Measurements from ENCODE around the gene MAP2. TPM values are rescaled to one million over a fixed set of nuclear protein-coding genes. Genes with fewer than 3 reads are reported as not detected.

Gene MAP2
- total and polyA plus RNA-seq, 2 donors (not counting 1 experiment from before 2014, with no cell fraction given) = 51.0 to 60.1 TPM

GRCh38 chr2:209445485-209445884 is 21.6 kb downstream of the MAP2 start:
- H3K27me3 ChIP-seq (ENCODE audit: control insufficient read depth, insufficient read depth, low read length) = no peaks in the 10 kb centered on the region
- DNase-seq (ENCODE audit: low read depth in 2 of 2) = no peak
- no peak overlapping the region for H3K27ac ChIP-seq (ENCODE audit: insufficient read depth, low read length)
- TF ChIP-seq CTCF (conservative IDR thresholded peaks at IDR 0.05 in 1 of 2, IDR thresholded peaks at IDR 0.05 in 1 of 2; ENCODE audit: low read depth in 1 of 2, low read length in 2 of 2) (no peak), EZH2 (IDR thresholded peaks at IDR 0.05; ENCODE audit: low read length, missing control alignments) (no peak)
- no peaks in the 10 kb centered on the region for H3K9me3 ChIP-seq (ENCODE audit: control insufficient read depth, insufficient read depth, low read depth, low read length)
- H4K20me1 ChIP-seq (ENCODE audit: control insufficient read depth, extremely low read depth, insufficient read depth, low read length) = no peaks in the 10 kb centered on the region
- H3K79me2 ChIP-seq (ENCODE audit: control insufficient read depth, insufficient read depth, low read length) = no peaks in the 10 kb centered on the region
- H2AFZ ChIP-seq (ENCODE audit: low read length) = no peak overlapping the region
- H3K36me3 ChIP-seq (ENCODE audit: control insufficient read depth, insufficient read depth, low read length) = no peaks in the 10 kb centered on the region
- H3K4me2 ChIP-seq (ENCODE audit: extremely low read depth, insufficient read depth, low read length) = no peak overlapping the region
- H3K9ac ChIP-seq (ENCODE audit: insufficient read depth, low read length) = no peak overlapping the region
- no peak overlapping the region for H3K4me3 ChIP-seq (replicated peaks in 1 of 4; ENCODE audit: control extremely low read depth in 1 of 4, insufficient read depth in 1 of 4, low read depth in 3 of 4, low read length in 4 of 4)
- no peaks in the 10 kb centered on the region for H3K4me1 ChIP-seq (ENCODE audit: control insufficient read depth, extremely low read depth, insufficient read depth, low read length)

- TF ChIP-seq EZH2 (IDR thresholded peaks at IDR 0.05; ENCODE audit: low read length, missing control alignments) (no peak), CTCF (conservative IDR thresholded peaks at IDR 0.05 in 1 of 2, IDR thresholded peaks at IDR 0.05 in 1 of 2; ENCODE audit: low read depth in 1 of 2, low read length in 2 of 2) (no peak)
- Histone ChIP-seq H3K27ac (ENCODE audit: insufficient read depth, low read length) (no peak overlapping the region), H3K4me1 (ENCODE audit: control insufficient read depth, extremely low read depth, insufficient read depth, low read length) (no peaks in the 10 kb centered on the region), H3K36me3 (ENCODE audit: control insufficient read depth, insufficient read depth, low read length) (no peaks in the 10 kb centered on the region), H3K79me2 (ENCODE audit: control insufficient read depth, insufficient read depth, low read length) (no peaks in the 10 kb centered on the region), H4K20me1 (ENCODE audit: control insufficient read depth, extremely low read depth, insufficient read depth, low read length) (no peaks in the 10 kb centered on the region), H3K27me3 (ENCODE audit: control insufficient read depth, insufficient read depth, low read length) (no peaks in the 10 kb centered on the region), H3K4me2 (ENCODE audit: extremely low read depth, insufficient read depth, low read length) (no peak overlapping the region), H3K4me3 (replicated peaks in 1 of 4; ENCODE audit: control extremely low read depth in 1 of 4, insufficient read depth in 1 of 4, low read depth in 3 of 4, low read length in 4 of 4) (no peak overlapping the region), H2AFZ (ENCODE audit: low read length) (no peak overlapping the region), H3K9ac (ENCODE audit: insufficient read depth, low read length) (no peak overlapping the region), H3K9me3 (ENCODE audit: control insufficient read depth, insufficient read depth, low read depth, low read length) (no peaks in the 10 kb centered on the region)
- DNase-seq (ENCODE audit: low read depth in 2 of 2) = no peak
Observed at GRCh38 chr2:209451209-209451834, 27.5 kb downstream of the MAP2 start.

GRCh38 chr2:209456489-209456888 is 32.6 kb downstream of the MAP2 start:
- Histone ChIP-seq H4K20me1 (ENCODE audit: control insufficient read depth, extremely low read depth, insufficient read depth, low read length) (no peaks in the 10 kb centered on the region), H2AFZ (ENCODE audit: low read length) (no peak overlapping the region), H3K36me3 (ENCODE audit: control insufficient read depth, insufficient read depth, low read length) (no peaks in the 10 kb centered on the region), H3K27me3 (ENCODE audit: control insufficient read depth, insufficient read depth, low read length) (no peaks in the 10 kb centered on the region), H3K79me2 (ENCODE audit: control insufficient read depth, insufficient read depth, low read length) (no peaks in the 10 kb centered on the region), H3K9ac (ENCODE audit: insufficient read depth, low read length) (no peak overlapping the region), H3K4me3 (replicated peaks in 1 of 4; ENCODE audit: control extremely low read depth in 1 of 4, insufficient read depth in 1 of 4, low read depth in 3 of 4, low read length in 4 of 4) (no peak overlapping the region), H3K4me1 (ENCODE audit: control insufficient read depth, extremely low read depth, insufficient read depth, low read length) (no peaks in the 10 kb centered on the region), H3K9me3 (ENCODE audit: control insufficient read depth, insufficient read depth, low read depth, low read length) (no peaks in the 10 kb centered on the region), H3K27ac (ENCODE audit: insufficient read depth, low read length) (no peak overlapping the region), H3K4me2 (ENCODE audit: extremely low read depth, insufficient read depth, low read length) (no peak overlapping the region)
- TF ChIP-seq CTCF (conservative IDR thresholded peaks at IDR 0.05 in 1 of 2, IDR thresholded peaks at IDR 0.05 in 1 of 2; ENCODE audit: low read depth in 1 of 2, low read length in 2 of 2) (no peak), EZH2 (IDR thresholded peaks at IDR 0.05; ENCODE audit: low read length, missing control alignments) (no peak)
- DNase-seq (ENCODE audit: low read depth in 2 of 2) = no peak
